ENCODE results near the gene OR1L8. TPM values are rescaled to one million over a fixed set of nuclear protein-coding genes. Genes with fewer than 3 reads are reported as not detected.
"Not testable (repeated sequence)": the region's sequence is repeated elsewhere in the genome, so short reads cannot be mapped to it uniquely, and the experiment has no call there.

OR1L8 gene, protein sequence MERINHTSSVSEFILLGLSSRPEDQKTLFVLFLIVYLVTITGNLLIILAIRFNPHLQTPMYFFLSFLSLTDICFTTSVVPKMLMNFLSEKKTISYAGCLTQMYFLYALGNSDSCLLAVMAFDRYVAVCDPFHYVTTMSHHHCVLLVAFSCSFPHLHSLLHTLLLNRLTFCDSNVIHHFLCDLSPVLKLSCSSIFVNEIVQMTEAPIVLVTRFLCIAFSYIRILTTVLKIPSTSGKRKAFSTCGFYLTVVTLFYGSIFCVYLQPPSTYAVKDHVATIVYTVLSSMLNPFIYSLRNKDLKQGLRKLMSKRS
- total RNA-seq: 0.74 TPM

DNA sequence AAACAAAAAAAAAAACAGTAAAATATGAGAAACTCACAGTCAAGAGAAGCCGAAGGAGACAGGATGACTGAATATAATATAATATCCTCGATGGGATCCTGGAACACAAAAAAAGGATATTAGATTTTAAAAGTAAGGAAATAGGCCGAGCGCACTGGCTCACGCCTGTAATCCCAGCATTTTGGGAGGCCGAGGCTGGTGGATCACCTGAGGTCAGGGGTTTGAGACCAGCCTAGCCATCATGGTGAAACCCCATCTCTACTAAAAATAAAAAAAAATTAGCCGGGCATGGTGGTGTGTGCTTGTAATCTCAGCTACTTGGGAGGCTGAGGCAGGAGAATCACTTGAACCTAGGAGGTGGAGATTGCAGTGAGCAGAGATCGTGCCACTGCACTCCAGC is at the start of gene OR1L8:
TSS of gene OR1L8 (minus strand) at position 101 of the 400 bp plus-strand sequence. CDS start 14,907 bp downstream, outside the sequence.
- H3K27me3 ChIP-seq; DNase-seq (ENCODE audit: extremely low spot score in 2 of 2); H3K36me3 ChIP-seq; H3K4me3 ChIP-seq; H3K9me3 ChIP-seq; H3K27ac ChIP-seq; intact Hi-C loops (cut with DNase I); H3K4me1 ChIP-seq: not testable (repeated sequence)

DNA sequence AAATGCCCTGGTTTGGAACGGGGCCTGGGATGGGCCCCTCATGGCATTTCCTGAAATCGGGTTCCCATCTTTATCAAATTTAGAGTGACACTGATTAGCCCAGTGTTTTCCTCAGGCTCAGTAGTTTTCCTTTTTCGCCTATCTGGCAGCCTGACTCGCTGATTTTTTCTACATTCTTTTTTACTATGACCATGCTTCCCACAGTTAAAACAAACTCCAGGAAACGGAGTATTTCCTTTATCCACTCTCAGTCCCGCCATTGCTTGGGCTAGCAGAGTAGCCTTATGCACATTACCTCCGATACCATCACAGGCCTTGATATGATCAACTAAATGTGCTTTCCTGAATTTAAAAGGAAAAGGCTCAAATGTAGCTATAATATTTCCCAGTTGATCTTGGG is 36.8 kb upstream of the OR1L8 start:
- no peaks in the 10 kb centered on the region for H3K36me3 ChIP-seq
- H3K27me3 ChIP-seq: no peaks in the 10 kb centered on the region
- no peaks in the 10 kb centered on the region for H3K9me3 ChIP-seq
- no peaks in the 10 kb centered on the region for H3K4me1 ChIP-seq
- intact Hi-C loops (cut with DNase I): no loop called here
- no peak overlapping the region for H3K27ac ChIP-seq
- TF ChIP-seq POLR2A (IDR thresholded peaks at IDR 0.05) (no peak), POLR2AphosphoS5 (IDR thresholded peaks at IDR 0.05; ENCODE audit: insufficient read depth in 1 of 2, low read depth in 1 of 2) (no peak)
- TF ChIP-seq, protein P1, sequence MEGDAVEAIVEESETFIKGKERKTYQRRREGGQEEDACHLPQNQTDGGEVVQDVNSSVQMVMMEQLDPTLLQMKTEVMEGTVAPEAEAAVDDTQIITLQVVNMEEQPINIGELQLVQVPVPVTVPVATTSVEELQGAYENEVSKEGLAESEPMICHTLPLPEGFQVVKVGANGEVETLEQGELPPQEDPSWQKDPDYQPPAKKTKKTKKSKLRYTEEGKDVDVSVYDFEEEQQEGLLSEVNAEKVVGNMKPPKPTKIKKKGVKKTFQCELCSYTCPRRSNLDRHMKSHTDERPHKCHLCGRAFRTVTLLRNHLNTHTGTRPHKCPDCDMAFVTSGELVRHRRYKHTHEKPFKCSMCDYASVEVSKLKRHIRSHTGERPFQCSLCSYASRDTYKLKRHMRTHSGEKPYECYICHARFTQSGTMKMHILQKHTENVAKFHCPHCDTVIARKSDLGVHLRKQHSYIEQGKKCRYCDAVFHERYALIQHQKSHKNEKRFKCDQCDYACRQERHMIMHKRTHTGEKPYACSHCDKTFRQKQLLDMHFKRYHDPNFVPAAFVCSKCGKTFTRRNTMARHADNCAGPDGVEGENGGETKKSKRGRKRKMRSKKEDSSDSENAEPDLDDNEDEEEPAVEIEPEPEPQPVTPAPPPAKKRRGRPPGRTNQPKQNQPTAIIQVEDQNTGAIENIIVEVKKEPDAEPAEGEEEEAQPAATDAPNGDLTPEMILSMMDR (IDR thresholded peaks at IDR 0.05): no peak
- no peak for DNase-seq (ENCODE audit: extremely low spot score in 2 of 2)
- H3K4me3 ChIP-seq: no peak overlapping the region

DNA sequence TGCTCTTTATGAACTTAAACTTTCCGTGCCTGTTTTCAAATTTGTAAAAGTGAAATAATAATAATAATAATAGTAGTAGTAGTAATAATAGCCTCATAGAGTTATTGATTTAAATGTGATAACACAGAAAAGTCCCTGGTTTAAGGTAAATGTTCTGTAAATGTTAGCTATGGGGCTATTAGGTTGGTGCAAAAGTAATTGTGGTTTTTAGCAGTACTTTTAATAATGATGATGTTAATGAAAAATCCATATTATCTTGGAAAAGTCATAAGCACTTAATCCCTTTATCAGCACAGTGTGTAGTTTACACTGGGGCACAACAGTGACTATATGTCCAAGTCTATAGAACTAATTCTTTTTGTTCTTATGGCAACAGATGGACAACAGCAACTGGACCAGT is 31.2 kb upstream of the OR1L8 start, which contains the start of gene OR1Q1:
TSS of gene OR1Q1 (plus strand) at position 377 of the 400 bp plus-strand sequence. CDS start at position 377, 0 bp downstream.
- H3K27ac ChIP-seq: no peak within 1 kb of the TSS
- intact Hi-C loops (cut with DNase I): no loop called here
- no peak within 1 kb of the TSS for H3K4me3 ChIP-seq
- H3K36me3 ChIP-seq: no peaks in the 10 kb centered on the region
- TF ChIP-seq, protein P1 (IDR thresholded peaks at IDR 0.05): no peak
- no peak for TF ChIP-seq POLR2AphosphoS5 (IDR thresholded peaks at IDR 0.05; ENCODE audit: insufficient read depth in 1 of 2, low read depth in 1 of 2)
- no peak for TF ChIP-seq POLR2A (IDR thresholded peaks at IDR 0.05)
- DNase-seq (ENCODE audit: extremely low spot score in 2 of 2): no peak
- no peaks in the 10 kb centered on the region for H3K27me3 ChIP-seq
- no peaks in the 10 kb centered on the region for H3K4me1 ChIP-seq
- no peaks in the 10 kb centered on the region for H3K9me3 ChIP-seq

DNA sequence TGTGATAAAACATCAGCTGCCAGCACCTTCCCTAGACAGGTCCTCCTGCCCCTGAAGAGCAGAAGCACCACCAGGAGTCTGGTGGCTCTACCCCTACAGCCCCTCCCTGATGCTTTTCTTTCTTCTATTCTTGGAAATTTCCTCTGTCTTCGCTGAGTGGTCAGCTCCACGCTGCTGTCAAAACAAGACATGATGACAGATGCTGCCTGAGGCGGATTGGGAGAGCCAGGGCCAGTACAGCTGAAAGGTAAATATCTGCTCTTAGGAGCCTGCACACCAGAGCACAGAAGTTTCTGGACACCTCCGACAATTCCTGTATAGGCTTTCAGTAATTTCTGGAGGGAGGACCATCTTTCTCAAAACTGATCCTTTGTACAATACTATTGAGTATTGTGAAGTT is 26.6 kb upstream of the OR1L8 start:
- no peak for DNase-seq (ENCODE audit: extremely low spot score in 2 of 2)
- Histone ChIP-seq H3K9me3 (no peaks in the 10 kb centered on the region), H3K27me3 (no peaks in the 10 kb centered on the region), H3K36me3 (no peaks in the 10 kb centered on the region), H3K27ac (no peak overlapping the region), H3K4me1 (no peaks in the 10 kb centered on the region), H3K4me3 (no peak overlapping the region)
- intact Hi-C loops (cut with DNase I): no loop called here
- TF ChIP-seq, protein P1 (IDR thresholded peaks at IDR 0.05): no peak
- TF ChIP-seq POLR2AphosphoS5 (IDR thresholded peaks at IDR 0.05; ENCODE audit: insufficient read depth in 1 of 2, low read depth in 1 of 2) (no peak), POLR2A (IDR thresholded peaks at IDR 0.05) (no peak)

DNA sequence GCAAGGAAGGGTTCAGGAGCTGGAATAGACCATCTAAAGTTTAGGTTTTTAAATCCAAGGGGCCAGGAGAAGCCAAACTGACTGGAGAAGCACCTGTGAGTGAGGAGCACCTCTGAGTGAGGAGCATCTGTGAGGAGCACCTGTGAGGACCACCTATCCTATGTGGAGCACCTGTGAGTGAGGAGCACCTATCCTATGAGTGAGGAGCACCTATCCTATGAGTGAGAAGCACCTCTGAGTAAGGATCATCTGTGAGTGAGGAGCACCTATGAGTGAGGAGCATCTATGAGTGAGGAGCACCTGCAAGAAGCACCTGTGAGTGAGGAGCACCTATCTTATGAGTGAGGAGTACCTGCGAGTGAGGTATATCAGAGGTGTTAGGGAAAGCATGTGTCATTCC is 23.4 kb upstream of the OR1L8 start:
- Histone ChIP-seq H3K27ac (no peak overlapping the region), H3K4me1 (no peaks in the 10 kb centered on the region), H3K4me3 (no peak overlapping the region), H3K9me3 (no peaks in the 10 kb centered on the region), H3K36me3 (no peaks in the 10 kb centered on the region), H3K27me3 (no peaks in the 10 kb centered on the region)
- intact Hi-C loops (cut with DNase I): no loop called here
- TF ChIP-seq, protein P1 (IDR thresholded peaks at IDR 0.05): no peak
- TF ChIP-seq POLR2AphosphoS5 (IDR thresholded peaks at IDR 0.05; ENCODE audit: insufficient read depth in 1 of 2, low read depth in 1 of 2) (no peak), POLR2A (IDR thresholded peaks at IDR 0.05) (no peak)
- DNase-seq (ENCODE audit: extremely low spot score in 2 of 2): no peak
